RWPE2 (cell line): Measurements from ENCODE around the gene SLC25A21.

ENCODE experiments used
- ATAC-seq: fragments of 200-7000 bp; cut with Tn5 transposase; 3 replicates; pipeline ENCODE4 v1.9.1; 2021; ENCODE audit warnings: low read depth
- DNase-seq: peaks from one replicate; pipeline ENCODE4 v3.0.0-alpha.2; 2020; ENCODE audit warnings: low spot score
- H3K27ac ChIP-seq: fragments of 450-650 bp; 2 replicates; pipeline ENCODE4 v1.5.1; 2017; ENCODE audit warnings: mild to moderate bottlenecking; ENCODE audit not compliant: poor library complexity, severe bottlenecking
- H3K27me3 ChIP-seq: fragments of 250-450 bp; sonication (Bioruptor Pico); 2 replicates; pipeline ENCODE4 v1.5.1; 2021; ENCODE audit warnings: mild to moderate bottlenecking, moderate library complexity; ENCODE audit not compliant: insufficient read depth, poor library complexity, severe bottlenecking
- H3K36me3 ChIP-seq: fragments of 250-450 bp; sonication (Bioruptor Pico); 2 replicates; pipeline ENCODE4 v1.5.1; 2020; ENCODE audit warnings: low read depth, mild to moderate bottlenecking, moderate library complexity
- H3K4me1 ChIP-seq: fragments of 250-450 bp; sonication (Bioruptor Pico); 2 replicates; pipeline ENCODE4 v1.5.1; 2021; ENCODE audit warnings: mild to moderate bottlenecking, moderate library complexity; ENCODE audit not compliant: insufficient read depth, poor library complexity, severe bottlenecking
- H3K4me3 ChIP-seq: fragments of 250-450 bp; sonication (Bioruptor Pico); 2 replicates; pipeline ENCODE4 v1.5.1; 2021; ENCODE audit warnings: mild to moderate bottlenecking, moderate library complexity; ENCODE audit not compliant: severe bottlenecking
- H3K9me3 ChIP-seq: fragments of 250-450 bp; sonication (Bioruptor Pico); 2 replicates; pipeline ENCODE4 v1.5.1; 2021; ENCODE audit warnings: mild to moderate bottlenecking, moderate library complexity; ENCODE audit not compliant: severe bottlenecking
- CTCF ChIP-seq: fragments of 450-650 bp; IDR thresholded peaks from one replicate; pipeline ENCODE4 v1.5.1; 2017; ENCODE audit warnings: mild to moderate bottlenecking, moderate library complexity; ENCODE audit not compliant: poor library complexity, severe bottlenecking

SLC25A21 gene

GRCh38 chr14:36997843-36998242, 174.6 kb downstream of the SLC25A21 start:
- Histone ChIP-seq H3K27ac (no peak overlapping the region), H3K4me1 (peaks cover 9% of the 10 kb centered on the region), H3K27me3 (no peaks in the 10 kb centered on the region), H3K9me3 (no peaks in the 10 kb centered on the region), H3K4me3 (no peak overlapping the region), H3K36me3 (no peaks in the 10 kb centered on the region)
- DNase-seq, result no peak
- no peak for TF ChIP-seq CTCF
- no peak for ATAC-seq

- Histone ChIP-seq H3K36me3 (no peaks in the 10 kb centered on the region), H3K4me3 (no peak overlapping the region), H3K27me3 (no peaks in the 10 kb centered on the region), H3K9me3 (no peaks in the 10 kb centered on the region), H3K4me1 (peaks cover 9% of the 10 kb centered on the region), H3K27ac (no peak overlapping the region)
- DNase-seq (no peak), ATAC-seq (no peak; the same call in 2 of the 3 replicates)
- TF ChIP-seq CTCF, result no peak
Measured at GRCh38 chr14:36996857-36997590, 175.4 kb downstream of the SLC25A21 start.

- no peak overlapping the region for H3K27ac ChIP-seq
- TF ChIP-seq CTCF, result no peak
Measured at GRCh38 chr14:36996133-36996856, 176.1 kb downstream of the SLC25A21 start.

GRCh38 chr14:36989806-36990205, 182.6 kb downstream of the SLC25A21 start:
- DNase-seq, result no peak
- no peak for TF ChIP-seq CTCF
- Histone ChIP-seq H3K27ac (no peak overlapping the region), H3K27me3 (no peaks in the 10 kb centered on the region), H3K4me1 (peaks cover 6% of the 10 kb centered on the region), H3K9me3 (no peaks in the 10 kb centered on the region), H3K4me3 (no peak overlapping the region), H3K36me3 (no peaks in the 10 kb centered on the region)
- ATAC-seq, result no peak

More at GRCh38 chr14:36996133-36996856, 176.1 kb downstream of the SLC25A21 start:
- Histone ChIP-seq H3K9me3 (no peaks in the 10 kb centered on the region), H3K36me3 (no peaks in the 10 kb centered on the region), H3K4me3 (no peak overlapping the region), H3K27me3 (no peaks in the 10 kb centered on the region), H3K4me1 (peaks cover 9% of the 10 kb centered on the region)
- DNase-seq, result peak; percentile 53
- peak; percentile 89 for ATAC-seq

- Histone ChIP-seq H3K36me3 (no peaks in the 10 kb centered on the region), H3K4me1 (peaks cover 6% of the 10 kb centered on the region), H3K27ac (peak overlapping the region; percentile 20), H3K9me3 (no peaks in the 10 kb centered on the region), H3K4me3 (no peak overlapping the region), H3K27me3 (no peaks in the 10 kb centered on the region)
- no peak for TF ChIP-seq CTCF
- DNase-seq (no peak), ATAC-seq (peak; percentile 53; the same call in 2 of the 3 replicates)
Measured at GRCh38 chr14:36988989-36989388, 183.4 kb downstream of the SLC25A21 start.
